ENCODE data around the gene CPEB1.

The CPEB1 gene

DNA sequence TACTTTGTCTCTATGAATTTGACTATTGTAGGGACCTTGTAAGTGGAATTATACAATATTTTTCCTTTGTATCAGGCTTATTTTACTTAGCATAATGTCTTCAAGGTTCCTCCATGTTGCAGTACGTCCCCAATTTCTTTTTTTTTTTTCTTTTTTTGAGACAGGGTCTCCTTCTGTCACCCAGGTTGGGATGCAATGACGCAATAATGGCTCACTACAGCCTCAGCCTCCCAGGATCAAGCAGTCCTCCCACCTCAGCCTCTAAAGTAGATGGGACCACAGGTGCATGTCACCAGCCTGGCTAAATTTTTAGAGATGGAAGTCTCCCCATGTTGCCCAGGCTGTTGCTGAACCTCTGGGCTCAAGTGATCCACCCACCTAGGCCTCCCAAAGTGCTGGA is 66.5 kb downstream of the CPEB1 start:
- no peak for DNase-seq

DNA sequence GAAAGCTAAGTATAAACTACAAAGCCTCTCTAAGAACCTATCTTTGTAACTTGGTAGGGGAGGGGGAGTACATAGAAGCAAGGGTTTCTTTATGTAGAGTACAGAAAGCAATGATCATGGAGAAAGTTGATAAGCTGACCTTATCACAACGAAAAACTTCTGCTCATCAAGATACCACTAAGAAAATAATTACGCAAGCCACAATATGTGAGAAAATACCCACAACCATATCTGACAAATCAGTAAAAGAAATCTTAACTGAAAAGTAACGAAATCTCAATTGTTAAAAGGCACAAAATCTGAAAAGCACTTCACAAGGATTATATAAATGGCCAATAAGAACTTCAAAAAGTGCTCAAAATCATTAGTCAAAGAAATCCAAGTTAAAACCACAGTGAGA is 71.8 kb downstream of the CPEB1 start:
- no peak for DNase-seq

DNA sequence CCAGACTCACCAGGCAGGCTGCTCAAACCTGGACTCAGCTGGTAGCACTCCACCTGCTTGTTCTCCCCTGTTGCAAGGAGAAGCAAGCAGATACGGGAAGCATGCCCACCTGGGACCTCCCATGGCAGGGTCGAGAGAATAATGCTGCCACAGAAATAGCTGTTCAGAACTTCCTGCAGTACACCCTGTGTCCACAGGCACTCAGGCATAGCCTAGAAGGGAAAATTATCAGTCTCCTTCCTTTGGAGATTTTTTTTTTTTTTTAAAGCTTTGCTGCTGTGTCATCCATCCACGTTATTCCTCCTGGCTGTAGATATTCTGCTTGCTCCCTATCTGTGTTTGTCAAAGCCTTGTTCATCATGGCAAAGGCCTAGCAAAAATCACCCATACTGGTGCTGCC is 74.2 kb downstream of the CPEB1 start:
- no peak for DNase-seq

DNA sequence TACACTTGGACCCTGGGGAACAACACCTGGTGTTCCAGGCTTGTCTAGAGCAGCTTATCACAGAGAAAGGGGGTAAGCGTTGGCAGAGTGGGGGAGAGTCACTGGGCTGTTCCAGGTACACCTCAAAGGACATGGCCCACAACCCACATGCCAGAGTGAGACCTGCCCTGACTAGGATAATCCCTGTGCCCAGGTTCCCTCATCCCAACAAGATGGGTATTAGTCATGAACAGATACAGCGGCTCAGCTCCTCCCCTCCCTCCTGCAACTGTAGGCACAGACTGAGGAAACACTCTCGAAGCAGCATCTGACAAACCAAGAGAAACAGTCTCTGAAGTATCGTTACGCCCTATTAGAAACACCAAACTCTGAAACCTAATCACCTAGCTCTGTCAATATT is 74.9 kb downstream of the CPEB1 start:
- DNase-seq = no peak

DNA sequence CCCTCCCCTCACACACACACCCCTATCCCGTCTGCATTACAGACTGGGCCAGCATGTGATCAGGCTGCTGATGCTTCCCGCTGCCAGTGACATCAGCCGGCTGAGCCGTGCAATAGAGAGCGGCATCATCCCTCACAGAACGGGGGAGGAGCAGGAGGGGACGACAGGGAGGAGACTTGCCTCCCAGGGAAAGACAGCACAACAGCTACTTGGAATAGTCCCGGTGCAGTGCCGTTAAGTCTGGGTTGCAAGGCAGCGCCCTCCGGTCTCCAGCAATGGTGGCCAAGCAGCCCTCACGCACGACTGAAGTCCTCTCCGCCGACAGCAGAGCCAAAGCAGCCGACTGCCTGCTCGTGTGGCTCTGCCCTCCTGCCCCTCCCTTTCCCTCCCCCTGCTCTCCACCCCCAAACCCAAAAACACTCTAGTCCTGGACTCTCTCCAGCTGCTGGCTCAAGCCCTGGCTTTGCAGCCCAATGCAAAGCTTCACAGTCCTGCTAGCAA is 75.4 kb downstream of the CPEB1 start:
- no peak for DNase-seq

DNA sequence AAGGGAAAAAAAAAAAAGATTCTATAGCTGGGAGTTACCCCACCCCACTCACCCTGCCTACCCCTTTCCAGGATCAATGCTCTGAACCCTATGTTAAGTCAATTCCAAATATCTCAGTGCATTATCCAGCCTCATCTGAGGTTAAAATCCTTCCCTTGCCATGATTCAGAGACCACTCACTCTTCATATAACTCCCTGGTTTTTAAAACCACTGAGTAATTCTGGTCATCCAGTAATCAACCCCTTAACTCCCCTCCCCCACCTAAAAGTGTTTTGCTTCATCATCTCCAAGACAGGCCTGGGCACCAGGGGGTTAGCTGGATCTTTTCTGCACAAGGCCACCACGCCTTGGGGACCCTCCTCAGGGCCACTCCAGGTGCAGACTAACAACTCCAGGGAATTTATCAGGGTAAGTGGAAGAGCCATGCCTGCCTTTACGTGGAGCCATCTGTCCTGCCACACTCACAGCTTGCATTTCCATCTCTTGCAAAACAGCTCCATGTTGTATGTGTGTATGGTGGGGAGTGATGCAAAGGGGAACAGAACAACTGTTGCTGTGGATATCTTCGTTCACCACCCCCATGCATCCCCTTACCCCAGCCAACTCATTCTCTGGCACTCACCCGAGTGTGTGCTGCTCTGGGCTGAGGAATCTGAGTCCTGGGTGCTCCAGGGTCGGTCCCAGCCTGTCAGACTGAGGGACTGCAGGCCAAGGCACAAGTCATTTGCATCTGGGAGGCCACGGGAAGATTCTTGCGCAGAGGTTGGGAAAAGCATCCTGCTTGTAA is 76.2 kb downstream of the CPEB1 start:
- no peak for DNase-seq

DNA sequence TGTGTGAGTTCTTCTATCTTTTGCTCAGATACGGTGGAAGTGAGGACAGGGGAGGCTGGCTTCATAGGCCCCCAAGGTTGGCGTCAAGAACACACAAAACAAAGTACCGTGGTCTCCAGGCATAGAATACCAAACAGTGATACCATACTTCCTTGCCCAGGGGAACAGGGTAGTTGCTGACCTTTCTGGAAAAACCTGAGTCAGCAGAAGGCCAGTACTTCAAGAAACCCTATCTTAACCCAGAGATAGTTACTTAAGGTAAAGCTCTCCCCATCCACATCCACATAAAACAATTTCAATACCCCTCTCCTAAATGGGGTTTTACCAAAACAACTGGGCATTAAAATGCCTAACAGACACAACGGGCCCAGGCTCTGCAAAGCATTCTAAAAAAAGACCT is 77.3 kb downstream of the CPEB1 start:
- DNase-seq = no peak

DNA sequence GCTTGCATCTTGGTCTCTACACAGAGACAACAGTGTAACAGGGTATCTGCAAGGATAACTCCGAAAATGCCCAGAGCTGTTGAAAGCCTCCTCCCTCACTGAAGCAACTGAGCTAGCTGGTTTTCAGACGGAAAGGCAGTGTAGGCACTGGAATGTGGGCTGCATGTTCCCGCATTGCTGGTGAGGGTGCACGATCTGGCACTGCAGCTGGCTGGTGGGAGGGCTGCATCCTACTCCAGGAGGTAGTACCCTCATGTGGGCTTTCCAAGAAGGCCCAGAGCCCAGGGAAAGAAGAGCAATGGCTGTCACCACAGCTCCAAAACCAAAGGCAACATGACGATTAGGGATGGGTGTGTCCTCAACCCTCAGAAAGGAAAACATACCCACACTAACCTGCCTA is 78.2 kb downstream of the CPEB1 start:
- DNase-seq = no peak

DNA sequence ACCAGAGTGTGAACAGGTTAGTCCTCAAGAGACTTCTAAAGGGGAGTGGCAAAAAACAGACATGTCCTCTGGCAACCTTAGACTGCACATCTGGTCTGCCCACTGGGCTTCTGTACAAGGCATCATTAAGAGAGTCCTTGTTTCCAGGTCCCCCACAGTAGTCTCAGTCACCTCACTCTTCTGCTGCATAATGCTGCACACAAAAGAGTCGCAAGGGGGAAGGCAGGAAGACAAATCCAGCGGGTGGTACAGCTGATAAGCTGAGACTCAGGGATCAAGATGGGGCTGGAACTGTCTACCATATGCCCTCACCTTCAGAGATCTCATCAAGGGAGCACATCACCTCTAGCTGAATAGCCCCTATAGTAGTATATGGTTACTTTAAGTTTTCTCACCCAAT is 79.5 kb downstream of the CPEB1 start:
- DNase-seq = no peak

DNA sequence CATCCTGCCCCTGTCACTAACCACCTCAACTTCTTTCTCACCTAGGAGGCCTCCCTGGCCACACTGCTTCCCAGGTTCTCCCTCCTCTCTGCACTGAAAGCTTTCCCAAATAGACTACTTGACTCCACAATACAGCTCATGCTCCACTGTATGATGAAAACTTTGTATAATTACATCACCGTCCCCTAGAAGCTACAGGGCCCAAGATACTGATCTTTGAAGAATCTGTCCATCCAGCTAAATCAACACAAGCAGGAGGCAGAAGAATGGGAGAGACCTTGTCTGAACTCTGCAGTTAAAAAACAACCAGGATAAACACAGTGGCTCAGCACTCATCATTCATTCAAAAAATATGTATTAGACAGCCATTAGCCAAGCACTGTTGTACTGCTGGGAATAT is 80.5 kb downstream of the CPEB1 start:
- no peak for DNase-seq

DNA sequence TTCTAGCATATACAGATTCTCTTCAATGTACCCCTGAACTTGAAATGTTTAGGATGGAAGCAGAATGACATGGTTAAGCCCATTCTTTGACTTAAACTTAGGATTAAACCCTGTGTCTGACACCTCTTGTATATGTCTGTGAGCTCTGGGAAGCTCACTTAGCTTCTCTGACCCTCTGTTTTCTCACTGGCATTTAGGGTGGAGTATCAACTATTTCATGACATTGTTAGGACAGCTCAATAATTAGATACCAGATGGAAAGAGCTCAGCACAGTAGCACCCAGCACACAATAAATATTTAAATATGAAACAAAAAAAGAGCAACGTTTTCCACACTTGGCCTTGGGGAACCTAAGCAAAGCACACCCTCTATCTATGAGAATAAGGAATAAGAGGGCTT is 88.7 kb downstream of the CPEB1 start:
- DNase-seq = no peak

DNA sequence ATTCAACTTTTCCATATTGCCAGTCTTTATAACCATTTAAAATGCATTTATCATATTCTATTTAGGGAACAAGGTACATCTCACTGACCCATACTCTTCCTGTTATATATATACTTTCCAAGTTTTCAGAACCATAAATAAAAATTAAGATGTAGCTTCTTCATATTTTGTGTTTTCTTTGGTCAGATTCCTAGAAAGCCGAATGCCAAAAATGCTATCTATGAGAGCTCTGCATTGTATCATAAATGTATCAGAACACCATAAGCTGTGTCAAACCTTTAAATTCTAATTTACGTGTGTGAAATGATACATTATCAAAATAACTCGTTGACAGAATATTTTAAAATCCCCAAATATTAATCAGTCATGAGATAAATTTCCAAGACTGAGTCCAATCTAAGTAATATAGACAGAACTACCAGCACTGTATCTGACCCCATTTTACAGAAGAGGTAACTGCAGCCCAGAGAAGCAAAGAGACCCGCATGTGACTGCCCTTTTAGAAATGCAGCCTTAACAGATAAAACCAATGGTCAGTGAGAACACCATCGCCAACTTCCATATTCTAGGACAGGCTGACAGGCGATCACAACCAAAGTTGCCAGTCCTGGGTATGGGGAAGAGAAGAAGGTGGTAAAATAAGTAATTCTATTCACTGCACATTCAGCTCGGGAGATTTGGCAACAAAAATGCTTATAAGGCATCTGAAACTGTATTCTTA is 90.7 kb downstream of the CPEB1 start:
- DNase-seq = no peak

DNA sequence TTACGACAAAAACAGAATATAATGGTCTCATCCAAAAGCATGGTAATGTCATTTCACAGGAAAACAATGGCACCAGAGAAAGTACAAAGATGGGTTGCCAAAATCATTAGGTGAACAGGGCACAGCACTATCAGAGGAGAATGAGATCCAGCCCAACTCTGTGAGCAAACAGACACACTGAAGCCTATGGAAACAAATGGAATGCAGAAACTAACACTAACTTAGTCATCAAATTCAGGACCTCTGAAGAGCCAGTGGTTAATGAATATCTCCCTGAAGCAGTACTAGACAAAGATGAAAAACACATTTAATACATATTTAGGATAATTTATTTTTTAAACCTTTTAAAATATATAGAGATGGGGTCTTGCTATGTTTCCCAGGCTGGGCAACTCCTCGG is 92.3 kb downstream of the CPEB1 start:
- DNase-seq = no peak

DNA sequence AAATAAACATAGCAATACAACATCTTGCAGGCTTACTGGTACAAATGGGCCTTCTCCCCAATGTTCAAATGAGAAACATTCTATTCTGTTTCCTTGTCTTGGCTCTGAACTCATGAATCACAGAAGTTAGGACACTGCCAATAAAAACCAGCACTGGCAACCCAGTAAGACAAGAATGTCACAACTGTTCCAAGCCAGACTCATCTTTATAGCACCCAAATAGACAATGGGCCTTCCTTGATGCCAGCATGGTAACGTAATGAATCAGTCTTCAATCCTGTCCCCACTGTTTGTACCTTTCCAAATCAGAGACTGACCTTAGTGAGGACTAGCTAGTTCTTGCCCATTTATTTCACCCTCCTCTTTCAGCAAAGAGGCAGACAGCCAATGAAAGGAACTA is 92.8 kb downstream of the CPEB1 start:
- no peak for DNase-seq

DNA sequence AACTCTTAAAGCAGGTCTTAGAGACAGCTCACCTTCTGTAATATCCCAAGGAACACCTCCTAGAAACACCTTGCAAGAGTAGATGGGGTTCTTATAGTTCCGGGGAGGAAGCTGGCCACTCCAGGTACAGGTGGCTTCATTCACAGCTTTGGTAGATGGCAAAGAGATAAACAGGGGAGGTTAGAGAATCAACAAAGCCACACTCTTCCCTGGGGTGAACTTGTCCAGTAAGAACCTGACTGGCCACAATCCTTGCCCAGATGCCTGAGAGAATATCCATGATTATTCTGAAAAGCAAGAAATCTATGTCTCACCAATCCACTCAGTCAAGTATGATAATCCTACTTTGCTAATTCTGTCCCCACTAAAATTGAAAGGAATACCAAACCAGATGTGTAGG is 93.3 kb downstream of the CPEB1 start:
- DNase-seq = no peak

DNA sequence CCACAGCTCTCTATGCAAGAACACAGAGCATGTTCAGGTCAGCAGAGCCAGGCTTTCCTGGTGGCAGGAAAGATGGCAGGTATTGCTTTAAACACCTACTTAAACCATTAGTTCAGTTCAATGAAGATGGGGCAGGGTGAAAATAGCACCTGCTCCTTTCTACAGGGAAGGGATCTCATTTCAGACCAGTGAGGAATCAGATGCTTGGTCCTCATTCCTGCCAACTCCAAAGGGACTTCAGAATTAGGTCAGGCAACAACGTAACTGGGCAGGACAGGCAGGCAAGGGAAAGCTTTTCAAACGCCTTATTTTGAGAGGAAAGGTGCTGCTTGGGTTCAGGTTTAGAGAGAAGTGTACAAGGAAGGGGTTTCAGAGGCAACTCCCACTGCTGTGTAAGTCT is 94.3 kb downstream of the CPEB1 start:
- no peak for DNase-seq

DNA sequence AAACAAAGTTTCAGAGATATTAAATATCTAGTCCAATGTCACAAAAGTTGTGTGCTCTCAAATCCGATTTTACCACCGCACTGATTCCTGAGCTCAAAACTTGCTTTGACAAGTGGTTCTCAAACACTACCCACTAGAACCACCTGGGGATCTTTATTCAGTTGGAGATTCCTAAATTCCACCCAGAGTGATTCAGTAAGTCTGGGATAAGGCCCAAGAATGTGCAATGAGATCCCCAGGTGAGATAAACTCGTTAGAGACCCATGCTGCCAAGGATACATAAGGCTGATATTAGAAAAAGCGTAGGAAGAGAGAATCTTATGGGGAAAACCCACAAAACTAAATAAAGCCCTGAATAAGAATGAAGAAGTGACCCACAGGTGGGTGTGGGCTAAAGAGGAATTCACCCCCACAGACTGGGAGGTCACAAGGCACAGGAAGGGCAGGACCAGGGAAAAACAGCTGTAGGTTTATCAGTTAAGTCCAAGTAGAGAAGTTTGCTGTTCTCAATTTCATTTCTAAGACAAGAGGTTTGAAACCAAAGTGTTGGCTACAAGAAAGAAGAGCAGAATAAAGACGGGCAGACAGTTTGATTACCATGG is 95.4 kb downstream of the CPEB1 start:
- DNase-seq = no peak

DNA sequence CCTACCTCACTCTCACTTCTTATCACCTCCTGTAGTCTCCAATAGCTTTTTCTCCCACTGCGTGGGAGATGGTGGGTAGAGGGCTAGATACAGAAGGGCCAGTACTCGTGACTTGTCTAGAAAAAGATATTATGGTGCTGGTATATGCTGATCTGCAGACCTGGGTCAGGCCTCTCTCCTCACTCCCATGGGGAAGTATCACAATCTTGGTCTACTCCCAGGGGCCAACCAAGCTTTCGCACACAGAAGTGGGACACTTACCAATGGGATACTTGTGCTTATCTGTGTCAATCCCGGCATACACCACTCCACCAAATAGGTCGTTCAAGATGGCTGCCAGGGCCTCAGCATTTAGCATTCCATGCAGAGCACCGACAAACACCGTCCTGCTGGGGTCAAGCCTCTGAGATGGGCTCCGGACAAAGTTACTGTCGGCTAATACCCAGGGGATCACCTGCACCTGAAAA is 97.9 kb downstream of the CPEB1 start:
- no peak for DNase-seq

DNA sequence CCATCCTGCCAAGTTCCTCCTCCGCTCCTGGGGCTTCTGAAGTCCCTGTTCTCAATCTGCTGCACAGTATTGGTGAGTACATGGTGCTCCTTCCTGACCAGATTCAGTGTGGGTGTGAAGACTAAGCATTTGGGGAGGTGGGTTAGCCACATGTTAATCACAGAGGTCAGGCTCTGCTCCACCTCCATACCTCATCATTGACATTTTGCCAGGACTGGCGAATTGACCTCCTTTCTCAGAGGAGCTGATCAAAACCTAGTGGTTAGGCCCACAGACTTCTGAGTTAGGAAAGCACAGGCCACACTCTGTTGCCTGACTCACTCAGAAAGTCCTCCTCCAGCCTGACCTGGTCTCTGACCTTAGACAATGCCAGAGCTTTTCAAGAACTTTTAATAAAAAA is 98.5 kb downstream of the CPEB1 start:
- DNase-seq = no peak

DNA sequence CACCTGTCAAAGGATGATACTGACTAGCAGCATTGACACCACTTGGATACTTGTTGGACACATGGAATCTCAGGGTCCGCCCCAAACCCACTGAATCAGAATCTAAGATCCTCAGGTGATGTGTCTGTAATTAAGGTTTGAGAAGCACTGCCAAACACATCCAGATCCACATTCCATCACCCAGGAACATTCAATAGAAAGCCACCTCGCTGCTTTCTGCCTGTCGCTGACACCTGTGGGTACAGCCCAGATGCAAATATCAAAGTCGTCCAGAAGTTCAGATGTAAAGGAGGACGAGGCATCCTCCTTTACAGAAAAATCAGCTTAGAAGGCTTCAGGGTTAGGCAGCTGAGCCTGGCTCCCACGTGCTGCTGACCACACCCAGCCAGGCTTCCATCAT is 101.7 kb downstream of the CPEB1 start:
- no peak for DNase-seq

DNA sequence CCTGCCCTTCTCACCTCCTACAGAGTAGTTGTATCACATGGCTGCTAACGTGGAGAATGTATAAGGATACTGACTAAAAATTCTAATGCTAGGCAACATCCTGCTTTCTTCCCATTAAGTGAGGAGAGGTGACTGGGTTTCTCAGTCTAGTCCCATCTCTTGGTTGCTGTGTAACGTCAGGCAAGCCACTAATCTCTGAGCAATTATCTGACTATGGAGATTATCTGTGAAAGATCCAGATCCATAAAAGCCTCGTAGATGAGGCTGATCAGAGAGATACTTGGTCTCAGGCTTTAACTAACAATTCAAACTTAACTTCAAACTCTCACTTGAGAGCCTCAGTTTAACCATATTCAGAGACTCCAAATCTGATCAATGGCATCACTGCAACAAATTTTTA is 102.2 kb downstream of the CPEB1 start:
- no peak for DNase-seq

DNA sequence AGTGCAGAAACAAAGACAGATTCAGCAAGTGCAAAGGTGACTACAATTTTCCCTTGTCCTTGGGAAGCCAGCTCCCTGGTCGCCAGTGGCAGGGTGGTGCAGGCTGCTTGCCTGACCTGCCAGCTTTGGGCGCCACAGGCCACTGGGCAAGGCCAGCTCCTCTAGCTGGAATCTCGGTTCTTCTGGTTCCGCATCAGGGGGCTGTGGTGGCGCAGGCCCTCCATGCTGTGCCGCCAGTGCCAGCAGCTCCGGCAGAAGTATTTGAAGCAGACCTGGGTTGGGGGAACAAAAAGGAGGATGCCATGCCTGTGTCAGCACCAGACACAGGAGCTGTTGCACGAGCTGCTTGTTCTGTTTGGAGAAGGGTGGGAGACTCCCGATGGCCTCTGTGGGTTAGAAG is 102.7 kb downstream of the CPEB1 start:
- DNase-seq = no peak

DNA sequence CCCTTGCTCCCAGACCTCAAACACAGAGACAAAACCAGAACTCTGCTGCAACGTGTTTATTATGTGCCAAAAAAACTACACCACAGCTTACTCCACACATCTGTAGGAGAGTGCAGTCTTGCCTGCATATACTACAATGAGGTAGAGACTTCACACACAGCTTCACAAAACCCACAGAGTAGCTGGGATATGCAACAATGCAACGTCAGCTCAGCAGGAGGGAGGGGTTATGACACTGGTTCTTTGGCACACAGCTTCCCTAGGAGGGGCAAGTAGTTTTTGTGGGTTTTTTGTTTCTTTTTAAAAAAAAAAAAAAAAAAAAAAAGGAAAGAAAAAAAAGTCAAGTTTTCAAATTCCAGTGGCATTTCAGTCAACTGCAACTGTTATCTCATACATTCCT is 104.0 kb downstream of the CPEB1 start:
- DNase-seq = peak; percentile 8

DNA sequence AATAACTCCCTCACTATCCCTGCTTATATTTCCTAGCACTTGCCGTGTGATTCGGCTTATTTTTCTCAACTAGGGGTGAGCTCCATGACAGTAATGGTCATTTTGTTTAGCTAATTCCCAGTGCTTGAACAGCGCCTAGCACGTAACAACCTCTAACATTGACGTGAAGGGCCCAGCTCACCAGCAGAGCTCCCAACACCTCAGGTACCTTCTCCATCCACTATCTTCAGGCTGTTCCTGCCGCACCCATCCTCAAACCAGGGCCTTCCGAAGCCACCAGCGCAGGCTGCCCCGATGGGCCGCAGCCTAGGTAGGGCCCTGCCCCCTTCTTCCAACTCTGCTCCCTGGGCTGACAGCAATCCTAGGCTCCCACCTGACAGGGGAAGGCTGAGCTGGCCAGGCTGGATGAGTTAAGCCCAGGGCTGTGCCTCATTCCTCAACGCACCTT is 106.2 kb downstream of the CPEB1 start:
- DNase-seq = peak; percentile 4
